Measurements from ENCODE around the gene MYO5B.

The MYO5B gene

GRCh38 chr18:49857708-49858107 is 337.2 kb downstream of the MYO5B start:
- Histone ChIP-seq H3K36me3 (replicated peaks; ENCODE audit: insufficient read depth, low read length) (no peaks in the 10 kb centered on the region), H3F3A (ENCODE audit: insufficient read depth, low read length) (no peaks in the 10 kb centered on the region), H3K4me1 (ENCODE audit: low read length) (no peaks in the 10 kb centered on the region), H3K9me3 (replicated peaks; ENCODE audit: insufficient read depth, low read length) (no peaks in the 10 kb centered on the region), H2AFZ (ENCODE audit: low read length) (no peak overlapping the region), H3K9ac (ENCODE audit: low read length) (no peak overlapping the region), H3K79me2 (ENCODE audit: low read length) (no peaks in the 10 kb centered on the region), H3K27ac (ENCODE audit: low read length) (no peak overlapping the region), H3K4me3 (ENCODE audit: low read length) (no peak overlapping the region), H3K4me2 (ENCODE audit: low read depth, low read length) (no peak overlapping the region), H4K20me1 (ENCODE audit: insufficient read depth, low read length) (no peaks in the 10 kb centered on the region), H3K9me2 (replicated peaks; ENCODE audit: insufficient read depth, low read length) (no peaks in the 10 kb centered on the region), H3K27me3 (replicated peaks; ENCODE audit: insufficient read depth, low read length) (no peaks in the 10 kb centered on the region)
- TF ChIP-seq EZH2 (optimal IDR thresholded peaks at IDR 0.05; ENCODE audit: low read depth, low read length): no peak
- no peak for TF ChIP-seq EZH2phosphoT487 (IDR thresholded peaks at IDR 0.05; ENCODE audit: low read length)
- TF ChIP-seq, protein P1, sequence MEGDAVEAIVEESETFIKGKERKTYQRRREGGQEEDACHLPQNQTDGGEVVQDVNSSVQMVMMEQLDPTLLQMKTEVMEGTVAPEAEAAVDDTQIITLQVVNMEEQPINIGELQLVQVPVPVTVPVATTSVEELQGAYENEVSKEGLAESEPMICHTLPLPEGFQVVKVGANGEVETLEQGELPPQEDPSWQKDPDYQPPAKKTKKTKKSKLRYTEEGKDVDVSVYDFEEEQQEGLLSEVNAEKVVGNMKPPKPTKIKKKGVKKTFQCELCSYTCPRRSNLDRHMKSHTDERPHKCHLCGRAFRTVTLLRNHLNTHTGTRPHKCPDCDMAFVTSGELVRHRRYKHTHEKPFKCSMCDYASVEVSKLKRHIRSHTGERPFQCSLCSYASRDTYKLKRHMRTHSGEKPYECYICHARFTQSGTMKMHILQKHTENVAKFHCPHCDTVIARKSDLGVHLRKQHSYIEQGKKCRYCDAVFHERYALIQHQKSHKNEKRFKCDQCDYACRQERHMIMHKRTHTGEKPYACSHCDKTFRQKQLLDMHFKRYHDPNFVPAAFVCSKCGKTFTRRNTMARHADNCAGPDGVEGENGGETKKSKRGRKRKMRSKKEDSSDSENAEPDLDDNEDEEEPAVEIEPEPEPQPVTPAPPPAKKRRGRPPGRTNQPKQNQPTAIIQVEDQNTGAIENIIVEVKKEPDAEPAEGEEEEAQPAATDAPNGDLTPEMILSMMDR (IDR thresholded peaks at IDR 0.05; ENCODE audit: low read length): no peak
- DNase-seq: no peak

- Histone ChIP-seq H3K4me3 (ENCODE audit: low read length) (no peak overlapping the region), H3K9me2 (replicated peaks; ENCODE audit: insufficient read depth, low read length) (no peaks in the 10 kb centered on the region), H3K79me2 (ENCODE audit: low read length) (no peaks in the 10 kb centered on the region), H3K9me3 (replicated peaks; ENCODE audit: insufficient read depth, low read length) (no peaks in the 10 kb centered on the region), H3K9ac (ENCODE audit: low read length) (no peak overlapping the region), H3K27ac (ENCODE audit: low read length) (no peak overlapping the region), H4K20me1 (ENCODE audit: insufficient read depth, low read length) (no peaks in the 10 kb centered on the region), H3K4me2 (ENCODE audit: low read depth, low read length) (no peak overlapping the region), H3K36me3 (replicated peaks; ENCODE audit: insufficient read depth, low read length) (no peaks in the 10 kb centered on the region), H3K27me3 (replicated peaks; ENCODE audit: insufficient read depth, low read length) (no peaks in the 10 kb centered on the region), H3K4me1 (ENCODE audit: low read length) (no peaks in the 10 kb centered on the region), H2AFZ (ENCODE audit: low read length) (no peak overlapping the region), H3F3A (ENCODE audit: insufficient read depth, low read length) (no peaks in the 10 kb centered on the region)
- TF ChIP-seq EZH2phosphoT487 (IDR thresholded peaks at IDR 0.05; ENCODE audit: low read length) (no peak), EZH2 (optimal IDR thresholded peaks at IDR 0.05; ENCODE audit: low read depth, low read length) (no peak)
- TF ChIP-seq, protein P1 (IDR thresholded peaks at IDR 0.05; ENCODE audit: low read length): no peak
- no peak for DNase-seq
Observed at GRCh38 chr18:49856496-49856895, 338.5 kb downstream of the MYO5B start.

DNA sequence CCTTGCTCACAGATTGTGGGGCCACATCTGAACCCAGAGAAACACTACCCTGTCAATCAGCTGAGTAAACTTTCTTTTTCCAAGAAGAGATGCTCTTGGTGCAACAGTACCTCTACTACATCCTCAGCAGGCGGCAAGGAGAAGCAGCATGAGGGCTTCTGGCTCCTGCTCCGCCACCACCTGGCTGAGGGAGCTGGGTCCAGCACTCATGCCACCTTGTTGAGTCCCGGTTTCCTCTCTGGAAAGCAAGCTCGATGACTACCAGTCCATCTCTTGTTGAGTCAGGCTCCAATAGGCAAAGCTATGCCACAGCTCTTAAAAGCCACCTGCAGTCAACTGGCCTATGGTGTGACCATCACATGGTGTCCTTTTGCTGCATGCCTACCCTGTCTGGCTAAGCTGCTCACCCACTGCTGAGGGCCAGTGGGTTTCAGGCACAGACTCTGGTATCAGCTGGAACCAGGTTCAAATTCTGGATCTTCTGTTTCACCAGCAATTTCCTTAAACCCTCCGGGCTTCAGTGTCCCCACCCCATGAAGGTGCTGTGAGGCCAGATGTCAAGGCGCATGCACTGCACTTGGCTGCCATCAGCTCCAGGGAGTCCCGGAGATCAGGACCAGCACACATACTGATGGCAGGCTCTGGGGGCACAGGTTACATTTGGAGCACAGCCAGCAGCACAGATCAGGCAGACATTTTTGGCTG is 339.1 kb downstream of the MYO5B start:
- Histone ChIP-seq H2AFZ (ENCODE audit: low read length) (no peak overlapping the region), H3F3A (ENCODE audit: insufficient read depth, low read length) (no peaks in the 10 kb centered on the region), H3K9me2 (replicated peaks; ENCODE audit: insufficient read depth, low read length) (no peaks in the 10 kb centered on the region), H3K79me2 (ENCODE audit: low read length) (no peaks in the 10 kb centered on the region), H3K9me3 (replicated peaks; ENCODE audit: insufficient read depth, low read length) (no peaks in the 10 kb centered on the region), H4K20me1 (ENCODE audit: insufficient read depth, low read length) (no peaks in the 10 kb centered on the region), H3K27me3 (replicated peaks; ENCODE audit: insufficient read depth, low read length) (no peaks in the 10 kb centered on the region), H3K4me2 (ENCODE audit: low read depth, low read length) (no peak overlapping the region), H3K36me3 (replicated peaks; ENCODE audit: insufficient read depth, low read length) (no peaks in the 10 kb centered on the region), H3K9ac (ENCODE audit: low read length) (no peak overlapping the region), H3K27ac (ENCODE audit: low read length) (no peak overlapping the region), H3K4me3 (ENCODE audit: low read length) (no peak overlapping the region), H3K4me1 (ENCODE audit: low read length) (no peaks in the 10 kb centered on the region)
- no peak for DNase-seq
- no peak for TF ChIP-seq EZH2 (optimal IDR thresholded peaks at IDR 0.05; ENCODE audit: low read depth, low read length)
- no peak for TF ChIP-seq EZH2phosphoT487 (IDR thresholded peaks at IDR 0.05; ENCODE audit: low read length)
- TF ChIP-seq, protein P1 (IDR thresholded peaks at IDR 0.05; ENCODE audit: low read length): no peak
